ENCODE data around the gene EMC1. TPM values are rescaled to one million over a fixed set of nuclear protein-coding genes. Genes with fewer than 3 reads are reported as not detected.
A peak's percentile ranks its signal among the peaks of the same experiment; 100 is the strongest.
"Not testable (repeated sequence)": the region's sequence is repeated elsewhere in the genome, so short reads cannot be mapped to it uniquely, and the experiment has no call there.

EMC1 gene
- total RNA-seq, 2 donors from 2014 or later, result 33.2 to 41.1 TPM

- ATAC-seq, result no peak
- intact Hi-C loops (cut with DNase I, micrococcal nuclease), result no loop called here
- DNase-seq, result no peak
These were observed 28.1 kb downstream of the EMC1 start for GRCh38 chr1:19222979-19223824.

GRCh38 chr1:19222573-19222972 lies 28.8 kb downstream of the EMC1 start:
- DNase-seq (no peak), ATAC-seq (no peak)
- intact Hi-C loops (cut with DNase I, micrococcal nuclease), result no loop called here

GRCh38 chr1:19220991-19221390 lies 30.3 kb downstream of the EMC1 start:
- intact Hi-C loops (cut with DNase I, micrococcal nuclease), result no loop called here
- no peak for ATAC-seq
- DNase-seq, result no peak

GRCh38 chr1:19220080-19220846 lies 31.1 kb downstream of the EMC1 start:
- intact Hi-C loops (cut with DNase I, micrococcal nuclease), result no loop called here

GRCh38 chr1:19219451-19219850 lies 31.9 kb downstream of the EMC1 start:
- intact Hi-C loops (cut with DNase I, micrococcal nuclease), result no loop called here
- DNase-seq (no peak), ATAC-seq (no peak)

More at GRCh38 chr1:19220080-19220846, 31.1 kb downstream of the EMC1 start:
- ATAC-seq (no peak), DNase-seq (no peak)

GRCh38 chr1:19216585-19216984 lies 34.7 kb downstream of the EMC1 start:
- ATAC-seq; DNase-seq; intact Hi-C loops (cut with DNase I, micrococcal nuclease): not testable (repeated sequence)

GRCh38 chr1:19213580-19213979 lies 37.7 kb downstream of the EMC1 start:
- ATAC-seq (no peak), DNase-seq (no peak)
- intact Hi-C loops (cut with DNase I, micrococcal nuclease), result no loop called here

GRCh38 chr1:19212167-19212566 lies 39.2 kb downstream of the EMC1 start:
- intact Hi-C loops (cut with DNase I, micrococcal nuclease), result no loop called here
- DNase-seq (no peak), ATAC-seq (no peak)

GRCh38 chr1:19210772-19211549 lies 40.4 kb downstream of the EMC1 start:
- intact Hi-C loops (cut with DNase I, micrococcal nuclease), result no loop called here
- DNase-seq (peak in 1 of 2 donors; percentile 10), ATAC-seq (peak; percentile 13)

- DNase-seq (peak; percentile 96 to 97), ATAC-seq (peak; percentile 91)
- intact Hi-C loops (cut with DNase I, micrococcal nuclease), result no loop called here
These were observed 41.1 kb downstream of the EMC1 start, which contains the start of gene UBR4 for GRCh38 chr1:19209990-19210771. TSS of gene UBR4 (minus strand) at chr1:19210266. CDS start at chr1:19210248, 18 bp downstream.

- DNase-seq, result peak; percentile 51 to 53
- peak; percentile 39 for ATAC-seq
These were observed 41.8 kb downstream of the EMC1 start for GRCh38 chr1:19209439-19209989.

GRCh38 chr1:19208710-19209438 lies 42.5 kb downstream of the EMC1 start:
- ATAC-seq, result no peak
- no peak for DNase-seq
- intact Hi-C loops (cut with DNase I, micrococcal nuclease), result no loop called here

More at GRCh38 chr1:19209439-19209989, 41.8 kb downstream of the EMC1 start:
- intact Hi-C loops (cut with DNase I, micrococcal nuclease), result no loop called here

- DNase-seq, result no peak
- no peak for ATAC-seq
- intact Hi-C loops (cut with DNase I, micrococcal nuclease), result no loop called here
These were observed 44.4 kb downstream of the EMC1 start for GRCh38 chr1:19206947-19207346.

- ATAC-seq (no peak), DNase-seq (no peak)
These were observed 45.5 kb downstream of the EMC1 start for GRCh38 chr1:19205845-19206244.

GRCh38 chr1:19205403-19205802 lies 45.9 kb downstream of the EMC1 start:
- ATAC-seq (no peak), DNase-seq (no peak)
- intact Hi-C loops (cut with DNase I, micrococcal nuclease), result no loop called here

More at GRCh38 chr1:19205845-19206244, 45.5 kb downstream of the EMC1 start:
- intact Hi-C loops (cut with DNase I, micrococcal nuclease), result no loop called here

GRCh38 chr1:19204446-19205266 lies 46.7 kb downstream of the EMC1 start:
- ATAC-seq, result no peak
- DNase-seq, result no peak
- intact Hi-C loops (cut with DNase I, micrococcal nuclease), result no loop called here

- intact Hi-C loops (cut with DNase I, micrococcal nuclease), result no loop called here
- DNase-seq (no peak), ATAC-seq (peak; percentile 14)
These were observed 47.9 kb downstream of the EMC1 start for GRCh38 chr1:19203440-19203839.

Measured in left colon (tissue), 2 donors.